Bronchus fibroblast of lung (primary cell): Measurements from ENCODE around the gene MRPS30. TPM values are rescaled to one million over a fixed set of nuclear protein-coding genes. Genes with fewer than 3 reads are reported as not detected.

ENCODE experiments used
- total RNA-seq: library from RNA; depleted of rRNA; stranded (reverse); fragments of >200 nt; gene quantifications from 2 replicates; pipeline ENCODE4 v1.2.3, GENCODE V29; 2015

Gene MRPS30
- 50.5 and 57.2 TPM in 2 replicates for total RNA-seq

GRCh38 chr5:44808435-44809214 is at the start of gene MRPS30:
MRPS30 (plus strand) TSS chr5:44808947; CDS start chr5:44808963, 16 bp downstream.

